GM12878 (cell line): ENCODE measurements around the gene MEIS2. TPM values are rescaled to one million over a fixed set of nuclear protein-coding genes. Genes with fewer than 3 reads are reported as not detected.
A peak's percentile ranks its signal among the peaks of the same experiment; 100 is the strongest.

Experiments used
- ATAC-seq: fragments of 200-7000 bp; cut with Tn5 transposase; 3 replicates; pipeline ENCODE4 v1.9.1; 2020; ENCODE audit warnings: mild to moderate bottlenecking, moderate library complexity
- BruUV-seq: library from RNA; stranded (reverse); fragments of 400-500 nt; replicated peaks from 2 replicates; lab custom pipeline; 2021; lab: Mats Ljungman, UMichigan
- CTCF ChIA-PET: fragments of 300-600 bp; sonication (Branson Sonifier 250); formaldehyde crosslinking; extraction: SDS; loops from one replicate; lab custom pipeline; 2021; ENCODE audit warnings: inconsistent platforms; lab: Yijun Ruan, JAX
- POLR2A ChIA-PET: fragments of 350-600 bp; formaldehyde crosslinking; extraction: SDS; loops from one replicate; lab custom pipeline; 2021; ENCODE audit warnings: inconsistent platforms; lab: Charles Lee
- RAD21 ChIA-PET: fragments of 300-600 bp; sonication (Branson Sonifier 250); formaldehyde crosslinking; loops from one replicate; lab custom pipeline; 2023; ENCODE audit warnings: antibody characterized with exemption; ENCODE audit not compliant: unreplicated experiment; lab: Charles Lee
- SMC1A ChIA-PET: fragments of 300-600 bp; sonication (Branson Sonifier 250); formaldehyde crosslinking; loops from one replicate; lab custom pipeline; 2023; ENCODE audit not compliant: unreplicated experiment, uncharacterized antibody; lab: Charles Lee
- DNase-seq: peaks from one replicate; pipeline ENCODE4 v3.0.0-alpha.2; 2011; ENCODE audit warnings: low read depth, low spot score
- FAIRE-seq: peaks from 3 replicates; lab custom pipeline; 2011; peaks lifted over from hg19 to GRCh38; lab: Jason Lieb, UNC
- H2AFZ ChIP-seq: 2 replicates; pipeline ENCODE4 v1.6.0; 2011; ENCODE audit warnings: low read depth, low read length, control low read depth; ENCODE audit not compliant: control insufficient read depth
- H3K27ac ChIP-seq: 2 replicates; pipeline ENCODE4 v1.5.1; 2011; ENCODE audit warnings: control low read depth; ENCODE audit not compliant: control insufficient read depth, insufficient read depth
- H3K27me3 ChIP-seq, 2 experiments: replicated peaks in 1 of 2; 2 replicates each; pipeline versions ENCODE4 v1.6.0 to v1.6.1; 2011; ENCODE audit warnings: low read length in 1 of 2; ENCODE audit not compliant: control insufficient read depth in 2 of 2, insufficient read depth in 2 of 2
- H3K36me3 ChIP-seq, 2 experiments: 2 replicates each; pipeline ENCODE4 v1.5.1; 2011; ENCODE audit warnings: low read length in 1 of 2; ENCODE audit not compliant: control insufficient read depth in 2 of 2, insufficient read depth in 2 of 2
- H3K4me1 ChIP-seq: 2 replicates; pipeline ENCODE4 v1.6.1; 2011; ENCODE audit warnings: mild to moderate bottlenecking, low read length, moderate library complexity, mixed read lengths; ENCODE audit not compliant: control insufficient read depth, insufficient read depth
- H3K4me2 ChIP-seq: 2 replicates; pipeline ENCODE4 v1.6.0; 2011; ENCODE audit warnings: control low read depth; ENCODE audit not compliant: control insufficient read depth, insufficient read depth
- H3K4me3 ChIP-seq: fragments of 200-600 bp; sonication (generic); 2 replicates; pipeline ENCODE4 v1.5.1; 2016
- H3K79me2 ChIP-seq: 2 replicates; pipeline ENCODE4 v1.6.0; 2011; ENCODE audit warnings: low read length; ENCODE audit not compliant: control insufficient read depth, insufficient read depth
- H3K9ac ChIP-seq: 2 replicates; pipeline ENCODE4 v1.8.0; 2011; ENCODE audit warnings: low read length, control low read depth, mixed read lengths; ENCODE audit not compliant: control insufficient read depth, insufficient read depth
- H3K9me3 ChIP-seq: replicated peaks from 3 replicates; pipeline ENCODE4 v1.5.1; 2011; ENCODE audit warnings: mild to moderate bottlenecking, low read length; ENCODE audit not compliant: control insufficient read depth, insufficient read depth
- H4K20me1 ChIP-seq: 2 replicates; pipeline ENCODE4 v1.6.0; 2011; ENCODE audit not compliant: control insufficient read depth, insufficient read depth
- FOS ChIP-seq: IDR thresholded peaks from 3 replicates; pipeline ENCODE4 v1.6.1; 2011; ENCODE audit warnings: borderline replicate concordance; ENCODE audit not compliant: insufficient read length; ENCODE audit errors: extremely low read depth
- JUNB ChIP-seq: IDR thresholded peaks from 2 replicates; pipeline ENCODE4 v1.6.1; 2016; ENCODE audit warnings: antibody characterized with exemption, mild to moderate bottlenecking
- LARP7 ChIP-seq: fragments of 450-650 bp; IDR thresholded peaks from 2 replicates; pipeline ENCODE4 v1.6.1; 2017; ENCODE audit warnings: mild to moderate bottlenecking
- ZNF217 ChIP-seq: fragments of 450-650 bp; IDR thresholded peaks from 2 replicates; pipeline ENCODE4 v1.6.1; 2017; ENCODE audit warnings: antibody characterized with exemption, mild to moderate bottlenecking
- ZNF384 ChIP-seq: IDR thresholded peaks from 2 replicates; pipeline ENCODE4 v1.6.1; 2012; ENCODE audit warnings: low read depth, mild to moderate bottlenecking, low read length, improper control_type of control experiment, borderline replicate concordance
- WGBS: methylation state at CpG from one replicate; pipeline ENCODE4 v1.1.6; 2016; ENCODE audit warnings: low lambda C conversion rate; ENCODE audit not compliant: insufficient replicate concordance, insufficient coverage; ENCODE audit errors: missing lambda C conversion rate; 5-methylcytosine and 5-hydroxymethylcytosine counted together
- in situ Hi-C: fragments of 300-500 bp; cut with MboI; formaldehyde crosslinking; loops from 9 replicates; pipeline ENCODE4 v1.14.3; 2018; ENCODE audit warnings: mixed read lengths
- intact Hi-C: fragments of 100-400 bp; cut with micrococcal nuclease; formaldehyde crosslinking; loops from one replicate; pipeline ENCODE4 v1.14.2; 2022; ENCODE audit not compliant: unreplicated experiment
- polyA plus RNA-seq, 11 experiments: library from polyadenylated mRNA; depleted of rRNA in 4 of 11; unstranded in 6 of 11; stranded (reverse) in 5 of 11; fragments of >200 nt; fragmentation: Nextera tagmentation in 4 of 11; fragmentation: Illumina TruSeq in 1 of 11; extraction: Ambion mirVana in 4 of 11; extraction: Trizol in 1 of 11; gene quantifications; 1 replicate in 1 of 11; 2 replicates in 10 of 11; pipeline versions ENCODE4 v1.2.1 to v1.2.3, GENCODE V29; 2011 to 2016; ENCODE audit warnings: inconsistent platforms in 2 of 11, missing spikeins in 2 of 11, low read depth in 1 of 11
- total RNA-seq, 4 experiments: library from RNA; depleted of rRNA in 3 of 4; stranded (reverse); fragments of >200 nt in 3 of 4; fragmentation: Illumina TruSeq in 1 of 4; extraction: Trizol in 1 of 4; gene quantifications; 2 replicates each; pipeline versions ENCODE4 v1.2.1 to v1.2.3, GENCODE V29; 2013 to 2021
- TF ChIP-seq, protein P1 (sequence below): fragments of 450-650 bp; IDR thresholded peaks from 2 replicates; pipeline ENCODE4 v1.6.1; 2017; ENCODE audit warnings: low read depth, mild to moderate bottlenecking, moderate library complexity

MEIS2 gene
- total and polyA plus RNA-seq, 10 of the 15 experiments (the other 5 are each of a cell fraction or from before 2014, with no cell fraction given) = 9.2 to 54.0 (median 20.4) TPM

DNA sequence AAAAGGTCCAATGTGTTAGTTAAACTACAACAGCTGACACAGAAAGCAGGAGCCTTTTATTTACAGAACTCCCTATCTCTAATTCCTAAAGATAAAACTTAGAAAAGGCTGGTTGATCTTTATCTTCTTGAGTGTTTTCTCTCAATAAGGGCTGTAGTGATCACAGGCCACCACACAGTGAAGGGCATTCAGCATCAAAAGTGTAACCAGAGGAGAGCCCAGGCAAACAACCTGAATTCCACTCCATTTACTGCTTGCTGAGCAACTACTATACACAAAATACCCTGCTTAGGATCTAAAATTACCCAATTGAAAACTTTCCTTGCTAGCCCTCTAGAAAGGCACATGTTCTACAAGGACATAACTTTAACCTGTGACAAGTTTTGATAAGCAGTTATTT lies 122.7 kb downstream of the MEIS2 start:
- H3K4me3 ChIP-seq = no peak overlapping the region
- no peak for FAIRE-seq
- ATAC-seq = peak; percentile 29; the same call in 2 of the 3 replicates
- SMC1A ChIA-PET = interaction anchor here (0.8 kb wide), 1 partner anchor 9 kb away, joined by 3 read pairs; no protein-coding TSS in a partner anchor
- POLR2A ChIA-PET = no interaction called here
- peaks cover 3% of the 10 kb centered on the region; the same call in 1 of the 2 replicates for H3K4me1 ChIP-seq
- H3K4me2 ChIP-seq = no peak overlapping the region
- H3K79me2 ChIP-seq = no peaks in the 10 kb centered on the region
- no peak overlapping the region for H3K9ac ChIP-seq
- intact Hi-C loops = no loop called here
- RAD21 ChIA-PET = no interaction called here
- no peak overlapping the region for H3K27ac ChIP-seq
- H3K36me3 ChIP-seq = no peaks in the 10 kb centered on the region
- in situ Hi-C loops = no loop called here
- CTCF ChIA-PET = no interaction called here
- H3K9me3 ChIP-seq = no peaks in the 10 kb centered on the region
- no peak for DNase-seq
- no peak overlapping the region for H2AFZ ChIP-seq
- H3K27me3 ChIP-seq = no peaks in the 10 kb centered on the region
- BruUV-seq = no TSS peak
- no peak for TF ChIP-seq LARP7
- H4K20me1 ChIP-seq = no peaks in the 10 kb centered on the region

DNA sequence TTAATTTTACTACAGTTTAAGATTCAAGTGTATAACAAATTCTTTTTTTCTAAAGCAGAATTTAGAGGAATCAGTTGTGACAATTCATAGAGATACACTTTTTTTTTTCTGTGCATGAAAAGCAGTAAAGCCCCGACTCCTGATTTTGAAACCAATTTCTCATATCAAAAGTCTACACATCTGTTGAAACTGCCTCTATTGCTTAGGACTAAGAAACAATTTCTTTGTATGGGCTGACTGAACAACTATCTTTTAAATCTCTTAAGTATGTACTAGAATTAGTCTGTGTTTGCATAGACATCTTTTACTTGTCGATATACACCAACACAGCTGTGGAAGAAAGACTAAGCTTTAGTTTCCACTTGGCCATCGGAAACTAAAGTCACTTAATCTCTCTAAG lies 127.6 kb downstream of the MEIS2 start:
- Histone ChIP-seq H3K27me3 (no peaks in the 10 kb centered on the region), H3K79me2 (no peaks in the 10 kb centered on the region), H3K36me3 (no peaks in the 10 kb centered on the region), H3K4me1 (peaks cover 3% of the 10 kb centered on the region; the same call in 1 of the 2 replicates), H3K9me3 (no peaks in the 10 kb centered on the region; the same call in 1 of the 3 replicates), H4K20me1 (no peaks in the 10 kb centered on the region), H3K4me2 (0 out of 2 replicates have a peak overlapping the region, but pooled peaks have one; percentile 25), H3K4me3 (no peak overlapping the region), H2AFZ (no peak overlapping the region), H3K9ac (no peak overlapping the region), H3K27ac (no peak overlapping the region)
- ChIA-PET RAD21 (interaction anchor here (0.7 to 2.0 kb wide), 3 partner anchors 12 to 63 kb away, joined by 3 to 8 read pairs (median 7); no protein-coding TSS in a partner anchor), SMC1A (interaction anchor here (1.1 to 2.9 kb wide), 6 partner anchors 12 to 133 kb away, joined by 3 to 13 read pairs (median 4); no protein-coding TSS in a partner anchor), CTCF (interaction anchor here (2.6 kb wide), 1 partner anchor 13 kb away, joined by 12 read pairs; no protein-coding TSS in a partner anchor), POLR2A (interaction anchor here (0.6 kb wide), 1 partner anchor 419 kb away, joined by 3 read pairs; no protein-coding TSS in a partner anchor)
- in situ Hi-C loops (no loop called here), intact Hi-C loops (no loop called here)
- BruUV-seq = no TSS peak
- DNase-seq (no peak), ATAC-seq (peak; percentile 64), FAIRE-seq (no peak)
- 41% methylated on average over 3 of the region's 3 CpGs for WGBS
- TF ChIP-seq FOS (no peak), ZNF217 (peak; percentile 41; the same call in 1 of the 2 replicates), ZNF384 (0 out of 2 replicates have a peak, but pooled peaks have one; percentile 19), JUNB (peak; percentile 67)
- TF ChIP-seq, protein P1, sequence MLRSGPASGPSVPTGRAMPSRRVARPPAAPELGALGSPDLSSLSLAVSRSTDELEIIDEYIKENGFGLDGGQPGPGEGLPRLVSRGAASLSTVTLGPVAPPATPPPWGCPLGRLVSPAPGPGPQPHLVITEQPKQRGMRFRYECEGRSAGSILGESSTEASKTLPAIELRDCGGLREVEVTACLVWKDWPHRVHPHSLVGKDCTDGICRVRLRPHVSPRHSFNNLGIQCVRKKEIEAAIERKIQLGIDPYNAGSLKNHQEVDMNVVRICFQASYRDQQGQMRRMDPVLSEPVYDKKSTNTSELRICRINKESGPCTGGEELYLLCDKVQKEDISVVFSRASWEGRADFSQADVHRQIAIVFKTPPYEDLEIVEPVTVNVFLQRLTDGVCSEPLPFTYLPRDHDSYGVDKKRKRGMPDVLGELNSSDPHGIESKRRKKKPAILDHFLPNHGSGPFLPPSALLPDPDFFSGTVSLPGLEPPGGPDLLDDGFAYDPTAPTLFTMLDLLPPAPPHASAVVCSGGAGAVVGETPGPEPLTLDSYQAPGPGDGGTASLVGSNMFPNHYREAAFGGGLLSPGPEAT = peak; percentile 16; the same call in 1 of the 2 replicates
